ENCODE measurements around the gene OFD1.

DNA sequence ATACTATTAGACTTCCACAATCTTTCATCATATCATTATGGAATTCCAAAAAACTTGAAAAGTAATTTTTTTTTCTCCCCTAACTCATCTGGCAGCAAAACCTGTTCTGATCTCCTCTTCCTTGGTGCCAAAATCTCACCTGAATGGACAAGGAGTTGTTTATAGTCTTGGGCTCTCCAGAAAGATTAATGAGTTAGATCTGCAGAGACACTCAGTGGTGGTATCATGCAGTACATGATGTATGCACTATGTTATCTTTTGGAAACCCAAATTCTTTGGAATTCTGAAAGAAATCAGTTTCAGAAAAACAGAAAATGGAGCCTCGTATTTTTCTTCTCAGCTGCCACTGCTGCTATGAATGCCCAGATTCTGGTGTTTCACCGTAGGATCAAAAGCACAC lies 70.7 kb downstream of the OFD1 start:
- no peak for TF ChIP-seq POLR2A (IDR thresholded peaks at IDR 0.05)
- no peak for TF ChIP-seq CTCF (IDR thresholded peaks at IDR 0.05)

Measured in vagina (tissue), 2 donors.